Measurements from ENCODE around the gene PTGDR2. TPM values are rescaled to one million over a fixed set of nuclear protein-coding genes. Genes with fewer than 3 reads are reported as not detected.

Gene PTGDR2
- total RNA-seq, 1 experiment from 2014 or later, result 0.03 TPM

DNA sequence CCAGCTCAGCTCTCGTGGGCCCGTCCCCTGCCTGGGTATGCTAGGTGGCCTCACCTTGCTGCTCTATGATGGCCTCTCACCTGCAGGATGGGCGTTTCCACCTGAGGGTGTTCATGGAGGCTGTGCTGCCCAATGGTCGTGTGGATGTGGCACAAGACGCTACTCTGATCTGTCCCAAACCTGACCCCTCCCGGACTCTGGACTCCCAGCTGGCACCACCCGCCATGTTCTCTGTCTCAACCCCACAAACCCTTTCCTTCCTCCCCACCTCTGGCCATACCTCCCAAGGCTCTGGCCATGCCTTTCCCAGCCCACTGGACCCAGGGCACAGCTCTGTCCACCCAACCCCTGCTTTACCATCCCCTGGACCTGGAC, 13.7 kb upstream of the PTGDR2 start:
- DNase-seq, result no peak
- H3K27me3 ChIP-seq (ENCODE audit: control insufficient read depth, insufficient read depth, low read length), result no peaks in the 10 kb centered on the region
- H3K4me3 ChIP-seq (ENCODE audit: insufficient read depth, low read depth, low read length), result no peak overlapping the region
- no peaks in the 10 kb centered on the region for H3K36me3 ChIP-seq (replicated peaks; ENCODE audit: control insufficient read depth, insufficient read depth, low read length)

DNA sequence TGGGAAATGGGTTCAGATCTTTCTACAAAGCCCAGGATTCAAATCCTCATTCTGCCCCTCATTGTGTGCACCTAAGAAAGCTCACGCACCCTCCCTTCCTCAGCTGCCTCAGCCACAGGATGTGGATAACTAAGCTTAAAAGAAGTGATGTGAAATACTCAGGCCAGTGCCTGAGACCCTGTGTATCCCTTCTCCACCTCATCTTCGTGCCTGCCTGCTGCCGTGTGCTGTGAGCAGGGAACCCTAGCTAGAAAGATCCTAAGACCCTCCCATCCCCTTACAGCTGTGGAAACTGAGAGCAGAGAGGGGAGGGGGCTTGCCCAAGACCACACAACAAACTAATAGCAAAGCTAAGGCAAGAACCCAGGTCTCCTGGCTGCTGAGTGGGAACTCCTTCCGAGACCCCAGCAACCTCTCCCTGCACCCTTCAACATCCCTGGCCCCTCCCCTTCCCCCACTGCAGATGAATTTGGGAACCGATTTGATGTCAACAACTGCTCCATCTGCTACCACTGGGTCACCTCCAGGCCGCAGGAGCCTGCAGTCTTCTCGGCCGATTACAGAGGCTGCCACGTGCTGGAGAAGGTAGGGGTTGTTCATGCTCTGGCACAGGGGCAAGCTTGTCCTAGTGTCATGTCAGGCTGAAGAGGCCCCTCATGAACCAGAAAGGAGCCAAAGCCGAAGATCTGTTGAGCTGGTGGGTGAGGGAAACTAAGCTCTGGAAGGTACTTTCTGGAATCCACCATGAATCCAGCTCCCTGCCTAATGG, 13.1 kb upstream of the PTGDR2 start:
- no peaks in the 10 kb centered on the region for H3K27me3 ChIP-seq (ENCODE audit: control insufficient read depth, insufficient read depth, low read length)
- H3K4me3 ChIP-seq (ENCODE audit: insufficient read depth, low read depth, low read length), result no peak overlapping the region
- no peak for DNase-seq
- no peaks in the 10 kb centered on the region for H3K36me3 ChIP-seq (replicated peaks; ENCODE audit: control insufficient read depth, insufficient read depth, low read length)

DNA sequence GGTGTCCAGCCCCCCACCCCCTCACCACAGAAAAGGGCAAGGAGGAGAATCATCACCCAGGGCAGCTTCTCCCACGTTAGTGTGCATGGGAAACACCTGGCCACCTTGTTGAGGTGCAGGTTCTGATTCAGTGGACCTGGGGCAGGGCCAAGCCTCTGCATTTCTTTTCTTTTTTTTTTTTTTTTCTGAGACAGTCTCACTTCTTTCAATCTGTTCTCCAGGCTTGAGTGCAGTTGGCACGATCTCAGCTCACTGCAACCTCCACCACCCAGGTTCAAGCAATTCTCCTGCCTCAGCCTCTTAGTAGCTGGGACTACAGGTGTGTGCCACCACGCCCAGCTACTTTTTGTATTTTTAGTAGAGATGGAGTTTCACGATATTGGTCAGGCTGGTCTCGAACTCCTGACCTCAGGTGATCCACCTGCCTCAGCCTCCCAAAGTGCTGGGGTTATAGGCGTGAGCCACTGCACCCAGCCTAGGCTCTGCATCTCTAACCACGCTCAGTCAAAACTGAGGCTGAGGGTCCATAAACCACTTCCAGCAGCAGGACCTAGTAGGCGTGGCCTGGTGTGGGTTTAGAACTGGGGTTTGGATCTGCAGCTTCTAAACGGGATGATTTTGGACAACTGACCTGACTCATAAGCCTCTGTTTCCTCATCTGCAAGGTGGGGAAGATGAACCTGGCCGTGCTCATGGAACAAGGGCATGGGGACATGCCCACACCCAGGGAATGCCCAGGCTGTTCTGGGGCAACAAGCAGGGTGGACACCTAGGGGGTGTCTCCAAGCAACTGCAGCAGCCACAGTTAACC, 12.3 kb upstream of the PTGDR2 start:
- H3K4me3 ChIP-seq (ENCODE audit: insufficient read depth, low read depth, low read length), result no peak overlapping the region
- DNase-seq, result no peak
- H3K36me3 ChIP-seq (replicated peaks; ENCODE audit: control insufficient read depth, insufficient read depth, low read length), result no peaks in the 10 kb centered on the region
- H3K27me3 ChIP-seq (ENCODE audit: control insufficient read depth, insufficient read depth, low read length), result no peaks in the 10 kb centered on the region

DNA sequence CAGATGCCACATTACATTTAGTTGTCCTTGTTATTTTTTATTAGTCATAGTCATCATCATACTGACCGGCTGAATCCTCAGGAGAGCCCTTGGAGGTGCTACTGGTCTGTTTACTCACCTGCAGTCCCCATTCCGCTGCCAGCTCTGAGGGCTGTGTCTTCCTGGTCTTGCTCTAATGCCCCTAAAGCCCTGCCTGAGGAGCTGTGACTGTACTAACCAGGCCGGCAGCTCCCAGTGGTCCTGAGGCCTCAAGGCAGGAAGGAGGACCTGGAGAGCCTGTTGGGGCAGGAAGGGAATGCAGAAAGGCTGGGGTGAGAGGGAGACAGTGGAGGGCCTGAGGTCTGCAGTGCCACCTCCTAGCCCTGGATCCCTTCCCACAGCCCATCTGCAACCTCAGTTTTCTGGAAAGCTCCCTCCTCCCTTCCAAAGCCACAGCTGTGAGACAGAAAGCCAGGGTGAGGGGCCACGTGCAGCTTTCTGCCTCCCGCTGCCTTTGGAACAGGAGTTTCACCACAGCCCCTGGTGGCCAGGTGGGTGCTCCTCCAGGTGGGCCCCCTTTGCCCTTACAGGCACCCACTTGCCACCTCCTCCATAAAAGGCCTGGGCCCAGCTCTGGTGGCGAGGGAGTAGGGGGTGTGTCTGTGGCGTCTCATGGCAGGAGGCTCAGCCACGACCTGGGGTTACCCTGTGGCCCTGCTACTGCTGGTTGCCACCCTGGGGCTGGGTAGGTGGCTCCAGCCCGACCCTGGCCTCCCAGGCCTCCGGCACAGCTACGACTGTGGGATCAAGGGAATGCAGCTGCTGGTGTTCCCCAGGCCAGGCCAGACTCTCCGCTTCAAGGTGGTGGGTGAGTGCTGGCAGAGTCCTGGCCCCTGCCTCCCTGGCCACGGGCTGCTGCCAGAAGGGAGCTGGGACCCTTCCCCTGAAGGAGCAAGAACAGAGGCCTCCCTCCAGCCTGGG, 11.4 kb upstream of the PTGDR2 start, which contains the start of gene ZP1:
ZP1 (plus strand) TSS at position 632 of the 960 bp plus-strand sequence; CDS start at position 652, 20 bp downstream.
- no peak for DNase-seq
- no peaks in the 10 kb centered on the region for H3K36me3 ChIP-seq (replicated peaks; ENCODE audit: control insufficient read depth, insufficient read depth, low read length)
- H3K27me3 ChIP-seq (ENCODE audit: control insufficient read depth, insufficient read depth, low read length), result no peaks in the 10 kb centered on the region
- no peak within 1 kb of the TSS for H3K4me3 ChIP-seq (ENCODE audit: insufficient read depth, low read depth, low read length)

DNA sequence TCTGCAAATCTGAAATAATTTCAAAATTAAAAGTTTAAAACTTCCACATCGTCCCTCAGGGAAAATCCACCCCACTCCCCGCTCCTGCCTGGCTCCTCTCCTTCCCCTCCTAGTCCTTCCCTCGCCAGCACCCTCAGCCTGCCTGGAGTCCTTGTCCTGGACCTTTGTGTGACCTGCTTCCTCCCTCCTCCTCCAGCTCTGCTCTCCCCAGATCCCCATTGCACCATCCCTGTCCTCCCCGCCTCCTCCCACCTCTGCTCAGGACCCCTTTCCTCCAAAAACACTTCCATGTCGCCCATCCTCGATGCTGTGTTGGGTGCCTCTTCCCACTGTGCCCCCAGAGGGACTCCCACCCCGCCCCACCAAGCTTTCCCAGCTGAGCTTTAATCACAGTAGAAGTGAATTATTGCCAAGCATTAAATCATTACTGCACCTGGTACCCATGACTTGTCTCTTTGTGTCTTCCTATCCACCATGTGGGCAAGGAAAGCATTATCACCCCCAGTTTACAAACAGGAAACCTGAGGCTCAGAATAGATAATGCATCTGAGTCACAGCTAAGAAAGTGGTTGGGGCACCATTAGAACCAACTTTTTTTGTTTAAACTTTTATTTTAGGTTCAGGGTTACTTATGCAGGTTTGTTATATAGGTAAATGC, 9.2 kb upstream of the PTGDR2 start:
- H3K27me3 ChIP-seq (ENCODE audit: control insufficient read depth, insufficient read depth, low read length), result no peaks in the 10 kb centered on the region
- no peaks in the 10 kb centered on the region for H3K36me3 ChIP-seq (replicated peaks; ENCODE audit: control insufficient read depth, insufficient read depth, low read length)
- no peak for DNase-seq
- no peak overlapping the region for H3K4me3 ChIP-seq (ENCODE audit: insufficient read depth, low read depth, low read length)

DNA sequence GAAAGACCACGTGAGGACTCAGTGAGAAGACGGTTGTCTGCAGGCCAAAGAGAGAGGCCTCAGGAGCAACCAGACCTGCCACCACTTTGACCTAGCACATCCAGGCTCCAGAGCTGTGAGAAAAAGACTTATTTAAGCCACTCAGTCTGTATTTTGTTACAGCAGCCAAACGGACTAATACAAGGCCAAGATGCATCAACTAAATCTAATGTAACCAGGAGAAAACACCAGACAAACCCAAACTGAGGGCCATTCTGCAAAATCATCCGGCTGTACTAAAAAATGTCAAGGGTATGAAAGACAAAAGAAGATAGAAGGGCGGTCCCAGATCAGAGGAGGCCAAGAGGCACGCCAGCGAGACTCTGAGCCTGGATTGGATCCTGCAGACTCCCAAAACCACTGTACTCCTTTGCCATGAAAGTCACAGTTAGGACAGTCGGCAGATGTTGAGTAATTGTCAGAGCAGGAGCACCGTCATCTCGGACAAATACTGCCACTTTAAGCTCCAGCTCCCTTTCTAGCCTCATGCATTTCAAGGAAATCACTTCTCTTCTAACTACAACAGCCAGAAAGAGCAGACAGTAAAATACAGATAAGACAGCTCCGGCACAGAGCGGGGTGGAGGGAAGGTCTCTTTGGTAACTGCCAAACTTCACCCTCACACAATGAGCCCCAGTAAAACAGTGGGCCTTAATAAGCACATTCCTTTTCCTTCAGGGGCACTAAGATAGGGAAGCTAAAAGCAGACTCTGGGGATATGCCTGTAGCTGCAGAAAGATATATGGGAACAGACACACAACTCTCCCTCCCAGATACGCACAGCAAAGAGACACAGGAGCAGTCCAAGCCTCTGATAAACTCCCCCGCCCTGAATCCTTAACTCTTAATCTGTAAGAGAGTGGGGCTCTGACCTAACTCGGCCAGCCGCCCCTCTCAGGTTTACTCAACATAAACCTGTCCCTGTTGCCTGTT, 8.1 kb upstream of the PTGDR2 start:
- Histone ChIP-seq H3K4me3 (ENCODE audit: insufficient read depth, low read depth, low read length) (no peak overlapping the region), H3K27me3 (ENCODE audit: control insufficient read depth, insufficient read depth, low read length) (no peaks in the 10 kb centered on the region), H3K36me3 (replicated peaks; ENCODE audit: control insufficient read depth, insufficient read depth, low read length) (no peaks in the 10 kb centered on the region)
- DNase-seq, result no peak

DNA sequence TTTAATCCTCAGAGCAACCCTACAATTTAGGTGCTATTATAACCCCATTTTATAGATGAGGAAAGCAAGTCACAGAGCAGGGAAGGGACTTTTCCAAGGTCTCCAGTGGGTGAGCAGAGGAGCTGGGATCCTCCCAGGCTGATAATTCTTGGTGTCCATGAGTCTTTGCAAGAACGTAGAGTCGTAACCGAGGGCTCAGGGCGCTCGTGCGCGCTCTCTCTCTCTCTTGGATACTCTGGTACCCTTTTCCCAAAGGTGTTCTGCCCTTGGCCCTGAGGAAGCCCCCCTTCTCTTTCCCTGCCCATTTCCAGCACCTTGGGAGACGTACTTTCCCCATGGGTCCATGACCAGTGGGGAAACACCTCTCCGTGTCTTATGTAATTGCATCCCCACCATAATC, 6.4 kb upstream of the PTGDR2 start:
- H3K4me3 ChIP-seq (ENCODE audit: insufficient read depth, low read depth, low read length), result no peak overlapping the region
- H3K36me3 ChIP-seq (replicated peaks; ENCODE audit: control insufficient read depth, insufficient read depth, low read length), result no peaks in the 10 kb centered on the region
- DNase-seq, result no peak
- H3K27me3 ChIP-seq (ENCODE audit: control insufficient read depth, insufficient read depth, low read length), result no peaks in the 10 kb centered on the region

DNA sequence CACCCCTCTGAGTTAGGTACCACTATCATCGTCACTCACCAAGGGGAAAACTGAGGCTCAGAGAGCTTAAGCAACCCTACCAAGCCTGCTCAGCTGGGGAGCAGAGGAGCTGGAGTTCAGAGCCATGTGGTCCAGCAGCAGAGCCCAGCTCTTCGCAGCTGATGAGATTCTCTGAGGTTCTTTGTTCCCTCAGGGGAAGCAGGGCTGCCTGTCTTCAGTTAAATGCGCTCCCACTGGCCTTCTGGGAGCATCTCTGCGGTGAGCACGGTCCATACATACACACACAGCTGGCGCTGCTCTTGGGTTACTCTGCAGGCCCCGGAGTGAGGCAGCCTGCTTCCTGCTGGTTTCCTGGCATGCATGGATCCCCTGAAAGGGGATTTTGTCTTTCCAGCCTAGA, 5.2 kb upstream of the PTGDR2 start:
- H3K27me3 ChIP-seq (ENCODE audit: control insufficient read depth, insufficient read depth, low read length), result no peaks in the 10 kb centered on the region
- DNase-seq, result peak; percentile 54
- H3K36me3 ChIP-seq (replicated peaks; ENCODE audit: control insufficient read depth, insufficient read depth, low read length), result no peaks in the 10 kb centered on the region
- no peak overlapping the region for H3K4me3 ChIP-seq (ENCODE audit: insufficient read depth, low read depth, low read length)

DNA sequence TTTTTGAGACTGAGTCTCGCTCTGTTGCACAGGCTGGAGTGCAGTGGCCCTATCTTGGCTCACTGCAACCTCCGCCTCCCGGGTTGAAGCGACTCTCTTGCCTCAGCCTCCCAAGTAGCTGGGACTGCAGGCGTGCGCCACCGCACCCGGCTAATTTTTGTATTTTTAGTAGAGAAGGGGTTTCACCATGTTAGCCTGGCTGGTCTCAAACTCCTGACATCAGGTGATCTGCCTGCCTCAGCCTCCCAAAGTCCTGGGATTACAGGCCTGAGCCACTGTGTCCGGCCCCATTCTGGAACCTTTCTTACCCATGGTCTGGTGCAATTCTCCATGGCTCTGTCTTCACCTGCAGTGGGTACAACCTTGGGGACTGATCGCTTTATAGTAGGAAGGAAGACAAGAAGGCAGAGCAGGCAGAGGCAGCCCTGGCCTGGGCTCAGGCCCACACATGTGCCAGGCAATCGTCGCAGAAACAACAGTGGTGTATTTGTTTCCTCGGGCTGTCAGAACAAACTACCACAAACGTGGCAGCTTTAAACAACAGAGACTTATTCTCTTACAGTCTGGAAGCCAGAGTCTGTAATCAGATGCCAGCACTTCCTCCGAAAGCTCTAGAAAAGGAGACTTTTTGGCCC, 4.0 kb upstream of the PTGDR2 start:
- Histone ChIP-seq H3K4me3 (ENCODE audit: insufficient read depth, low read depth, low read length) (no peak overlapping the region), H3K36me3 (replicated peaks; ENCODE audit: control insufficient read depth, insufficient read depth, low read length) (no peaks in the 10 kb centered on the region), H3K27me3 (ENCODE audit: control insufficient read depth, insufficient read depth, low read length) (peaks cover 3% of the 10 kb centered on the region; the same call in 1 of the 2 replicates)
- DNase-seq, result no peak

DNA sequence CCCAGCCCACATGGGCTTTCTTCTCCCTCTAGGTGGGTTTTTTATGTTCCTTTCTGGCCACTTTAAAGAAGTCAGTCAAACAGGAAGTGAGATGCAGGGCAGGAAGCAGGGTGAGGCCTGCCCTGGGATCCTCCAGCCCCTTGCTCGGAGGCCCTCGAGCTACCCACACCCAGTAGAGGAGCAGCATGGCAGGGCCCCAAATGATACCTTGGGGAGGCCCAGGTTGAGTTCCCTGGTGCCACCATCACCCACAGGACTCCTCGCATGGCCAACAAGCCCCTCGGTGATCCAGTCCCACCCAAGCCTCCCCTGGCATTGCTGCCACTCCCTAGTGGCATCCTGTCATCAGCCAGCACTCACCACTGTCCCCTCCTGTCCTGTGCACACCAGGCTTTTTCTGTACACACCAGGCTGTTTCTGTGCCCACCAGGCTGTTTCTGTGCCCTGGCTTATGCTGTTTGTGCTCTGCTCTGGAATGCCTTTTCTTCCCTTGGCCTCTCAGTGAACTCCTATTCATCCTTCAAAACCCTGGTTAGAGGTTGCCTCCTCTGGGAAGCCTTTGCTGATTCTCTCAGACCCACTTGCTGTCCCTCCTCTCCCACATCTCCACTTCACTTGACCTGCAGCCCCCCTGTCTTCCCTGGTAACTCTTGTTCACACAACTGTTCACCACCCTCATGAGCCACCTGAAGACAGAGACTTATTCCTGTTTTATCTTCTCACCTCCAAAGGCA, 3.1 kb upstream of the PTGDR2 start:
- no peak for DNase-seq
- H3K4me3 ChIP-seq (ENCODE audit: insufficient read depth, low read depth, low read length), result no peak overlapping the region
- peaks cover 10% of the 10 kb centered on the region for H3K27me3 ChIP-seq (ENCODE audit: control insufficient read depth, insufficient read depth, low read length)
- H3K36me3 ChIP-seq (replicated peaks; ENCODE audit: control insufficient read depth, insufficient read depth, low read length), result no peaks in the 10 kb centered on the region

DNA sequence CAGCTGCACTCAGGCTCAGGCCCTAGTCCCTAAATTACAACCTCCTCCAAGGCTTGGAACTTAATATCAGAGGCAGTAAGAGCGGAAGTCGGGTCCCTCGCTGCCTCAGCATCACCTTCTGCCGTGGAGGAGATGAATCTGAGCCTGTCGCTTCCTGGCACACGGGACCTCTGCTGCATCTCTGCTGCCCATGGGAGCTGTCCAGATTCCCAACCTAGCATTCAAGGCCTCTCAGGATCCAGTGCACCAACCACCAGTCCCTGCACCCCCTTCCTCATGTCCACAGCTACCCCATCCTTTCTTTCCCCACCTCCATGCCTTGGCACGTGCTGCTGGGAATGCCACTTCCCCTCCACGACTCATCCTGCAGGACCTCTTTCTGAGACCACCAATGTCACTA, 2.5 kb upstream of the PTGDR2 start:
- no peak for DNase-seq
- peaks cover 14% of the 10 kb centered on the region for H3K27me3 ChIP-seq (ENCODE audit: control insufficient read depth, insufficient read depth, low read length)
- H3K36me3 ChIP-seq (replicated peaks; ENCODE audit: control insufficient read depth, insufficient read depth, low read length), result no peaks in the 10 kb centered on the region
- H3K4me3 ChIP-seq (ENCODE audit: insufficient read depth, low read depth, low read length), result no peak overlapping the region

Measured in H7 (cell line).